ENCODE data around the gene COL25A1.
"Not testable (repeated sequence)": the region's sequence is repeated elsewhere in the genome, so short reads cannot be mapped to it uniquely, and the experiment has no call there.

Gene COL25A1

DNA sequence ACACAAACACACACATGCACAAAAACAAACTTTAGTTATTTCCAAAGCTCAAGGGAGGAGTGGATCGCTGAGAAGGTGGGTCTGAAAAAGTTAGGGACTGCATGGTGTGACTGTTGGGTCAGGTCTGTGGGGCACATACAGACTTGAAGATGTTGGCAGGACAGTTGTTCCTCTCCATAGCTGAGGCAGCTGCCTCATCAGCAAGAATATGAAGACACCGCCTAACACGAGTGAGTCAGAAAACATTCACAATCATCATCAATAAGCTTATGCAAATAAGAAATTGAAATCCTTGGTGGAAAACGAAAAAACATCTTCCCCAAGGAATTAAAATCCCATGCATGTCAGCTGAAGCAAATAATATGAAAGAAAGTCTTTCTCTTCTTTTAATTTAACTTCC lies 148.0 kb downstream of the COL25A1 start:
- Mint-ChIP-seq H3K27me3 (peaks cover 2% of the 10 kb centered on the region), H3K36me3 (no peaks in the 10 kb centered on the region), H3K27ac (no peak overlapping the region), H3K4me1 (no peaks in the 10 kb centered on the region), H3K4me3 (no peak overlapping the region), H3K9me3 (no peaks in the 10 kb centered on the region)

DNA sequence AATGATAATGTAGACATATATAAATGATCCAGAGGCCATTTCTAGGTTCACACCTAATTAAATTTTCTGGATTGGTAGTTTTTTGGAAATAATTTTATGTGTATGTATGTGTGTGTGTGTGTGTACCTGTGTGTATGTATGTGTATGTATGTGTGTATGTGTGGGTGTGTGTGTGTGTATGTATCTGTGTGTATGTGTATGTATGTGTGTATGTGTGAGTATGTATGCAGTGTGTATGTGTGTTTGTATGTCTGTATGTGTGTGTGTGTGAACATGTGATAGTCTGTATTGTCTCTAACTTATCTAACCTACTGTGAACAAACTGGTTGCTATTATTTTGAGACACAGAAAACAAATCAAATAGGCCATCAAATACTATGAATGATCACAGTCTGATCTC lies 152.6 kb downstream of the COL25A1 start:
- Mint-ChIP-seq H3K4me1 (no peaks in the 10 kb centered on the region), H3K36me3 (no peaks in the 10 kb centered on the region)

DNA sequence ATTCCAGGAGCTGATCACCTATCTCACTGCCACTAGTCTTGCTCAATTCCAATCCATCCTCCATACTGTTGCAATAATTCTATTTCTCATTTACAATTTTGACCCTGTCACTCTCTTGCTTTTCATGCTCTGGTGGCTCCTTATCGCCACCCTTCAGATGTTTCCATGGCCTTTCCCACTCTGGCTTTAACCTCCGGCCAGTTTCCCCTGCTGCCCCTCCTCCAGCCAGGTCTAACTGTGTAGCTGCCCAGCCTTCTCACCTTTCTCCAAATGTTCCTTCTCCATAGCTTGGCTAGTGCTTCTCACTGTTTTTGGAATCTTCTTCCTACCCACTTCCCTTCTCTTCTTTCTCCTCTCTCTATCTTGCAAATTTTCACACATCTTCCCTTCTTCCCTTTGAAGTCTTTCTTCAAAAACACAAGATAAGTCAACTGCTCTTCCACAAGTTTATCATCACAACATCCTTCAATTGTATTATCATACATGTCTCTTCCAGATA lies 153.8 kb downstream of the COL25A1 start:
- Mint-ChIP-seq H3K4me1 (no peaks in the 10 kb centered on the region), H3K36me3 (no peaks in the 10 kb centered on the region), H3K27ac (no peak overlapping the region), H3K4me3 (no peak overlapping the region), H3K27me3 (peaks cover 2% of the 10 kb centered on the region), H3K9me3 (no peaks in the 10 kb centered on the region)

More for the DNA sequence above, 152.6 kb downstream of the COL25A1 start:
- Mint-ChIP-seq H3K9me3 (no peaks in the 10 kb centered on the region), H3K4me3 (no peak overlapping the region), H3K27me3 (peaks cover 2% of the 10 kb centered on the region), H3K27ac (no peak overlapping the region)

DNA sequence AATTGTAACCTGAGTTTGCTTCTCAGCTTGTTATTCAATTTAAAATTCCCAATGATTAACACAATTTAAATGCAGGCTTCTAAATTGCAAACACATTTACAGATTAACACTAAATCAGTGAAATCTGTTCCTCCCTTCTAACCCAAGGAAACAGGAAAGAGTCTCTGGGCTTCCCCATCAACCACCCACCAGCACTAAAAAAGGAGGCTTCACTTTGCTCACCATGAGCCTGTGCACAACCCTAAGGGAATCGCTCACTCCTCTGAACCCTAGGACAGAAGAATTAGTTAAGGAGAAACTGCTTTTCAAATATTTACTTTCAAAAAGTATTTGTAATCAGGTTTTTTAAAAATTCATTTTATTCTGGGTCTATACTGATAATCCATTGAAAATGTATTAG lies 155.3 kb downstream of the COL25A1 start:
- H3K4me3 Mint-ChIP-seq: no peak overlapping the region
- peaks cover 1% of the 10 kb centered on the region for H3K27me3 Mint-ChIP-seq

DNA sequence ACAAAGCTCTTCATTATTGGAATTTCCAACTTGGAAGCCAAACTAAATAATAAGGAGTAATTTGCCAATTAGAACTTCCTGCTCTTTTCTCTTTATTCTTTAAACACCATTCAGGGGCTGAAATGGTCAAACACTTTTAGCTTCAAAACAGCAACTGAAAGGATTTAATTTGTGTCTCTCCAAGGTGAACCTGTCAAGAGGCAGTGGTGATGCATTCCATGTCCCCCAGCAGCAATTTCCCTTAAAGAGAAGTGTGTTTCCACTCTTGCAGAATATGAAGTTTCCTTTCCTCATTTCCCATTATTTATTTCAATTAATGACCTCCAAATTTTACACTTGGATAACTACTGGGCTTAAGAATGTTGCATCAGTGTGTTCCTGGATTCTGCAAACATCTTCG lies 156.0 kb downstream of the COL25A1 start:
- Mint-ChIP-seq H3K27me3 (peaks cover 1% of the 10 kb centered on the region), H3K36me3 (no peaks in the 10 kb centered on the region), H3K9me3 (no peaks in the 10 kb centered on the region), H3K4me1 (no peaks in the 10 kb centered on the region), H3K4me3 (no peak overlapping the region), H3K27ac (no peak overlapping the region)

More for the DNA sequence above, 155.3 kb downstream of the COL25A1 start:
- Mint-ChIP-seq H3K36me3 (no peaks in the 10 kb centered on the region), H3K27ac (no peak overlapping the region), H3K9me3 (no peaks in the 10 kb centered on the region), H3K4me1 (no peaks in the 10 kb centered on the region)

DNA sequence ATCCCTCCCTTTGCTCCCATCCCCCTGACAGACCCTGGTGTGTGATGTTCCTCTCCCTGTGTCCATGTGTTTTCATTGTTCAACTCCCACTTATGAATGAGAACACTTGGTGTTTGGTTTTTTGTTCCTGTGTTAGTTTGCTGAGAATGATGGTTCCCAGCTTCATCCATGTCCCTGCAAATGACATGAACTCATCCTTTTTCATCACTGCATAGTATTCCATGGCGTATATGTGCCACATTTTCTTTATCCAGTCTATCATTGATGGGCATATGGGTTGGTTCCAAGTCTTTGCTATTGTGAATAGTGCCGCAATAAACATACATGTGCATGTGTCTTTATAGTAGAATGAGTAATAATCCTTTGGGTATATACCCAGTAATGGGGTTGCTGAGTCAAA lies 164.3 kb downstream of the COL25A1 start:
- not testable (repeated sequence) for H3K36me3 Mint-ChIP-seq, H3K27ac Mint-ChIP-seq, H3K4me1 Mint-ChIP-seq, H3K4me3 Mint-ChIP-seq, H3K27me3 Mint-ChIP-seq, H3K9me3 Mint-ChIP-seq

DNA sequence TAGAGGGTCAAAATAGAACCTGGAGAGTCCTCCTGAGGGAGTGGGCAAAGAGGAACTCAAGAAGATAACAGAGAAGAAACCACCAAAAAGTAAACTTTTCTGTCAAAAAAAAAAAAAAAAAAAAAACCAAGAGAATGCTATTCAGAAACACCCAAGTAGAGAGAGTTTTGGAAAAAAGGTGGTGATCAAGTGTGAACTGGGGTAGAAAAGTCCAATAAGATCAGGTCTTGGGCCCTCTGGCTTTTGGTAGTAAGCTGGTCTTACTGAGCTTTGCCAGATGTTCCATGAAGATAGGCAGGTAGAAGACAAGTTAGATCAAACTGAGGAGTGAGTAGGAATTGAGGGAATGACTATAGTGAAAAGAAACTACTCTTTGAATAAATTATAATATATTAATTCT lies 167.5 kb downstream of the COL25A1 start:
- Mint-ChIP-seq H3K4me1 (no peaks in the 10 kb centered on the region), H3K9me3 (no peaks in the 10 kb centered on the region), H3K36me3 (no peaks in the 10 kb centered on the region), H3K27ac (no peak overlapping the region), H3K27me3 (no peaks in the 10 kb centered on the region), H3K4me3 (no peak overlapping the region)

DNA sequence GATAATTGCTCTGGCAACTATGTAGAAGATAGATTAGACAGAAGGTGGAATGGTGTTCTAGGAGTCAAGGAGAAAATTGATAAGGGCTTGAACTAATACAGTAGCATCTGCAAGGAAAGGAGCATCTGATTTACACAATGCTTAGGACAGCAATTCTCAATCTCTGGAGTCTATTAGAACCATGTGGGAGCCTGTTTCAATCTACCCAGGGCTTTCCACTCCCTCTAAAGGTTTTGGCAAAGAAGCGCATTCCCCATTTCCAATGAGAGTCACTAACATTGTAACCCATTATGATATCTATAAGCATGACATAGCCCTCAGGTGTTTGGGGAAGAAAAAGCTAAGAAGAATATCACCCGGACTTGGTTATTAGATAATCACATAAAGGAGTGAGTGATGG lies 168.2 kb downstream of the COL25A1 start:
- no peak overlapping the region for H3K4me3 Mint-ChIP-seq
- H3K36me3 Mint-ChIP-seq: no peaks in the 10 kb centered on the region
- no peaks in the 10 kb centered on the region for H3K9me3 Mint-ChIP-seq
- H3K27ac Mint-ChIP-seq: no peak overlapping the region
- H3K4me1 Mint-ChIP-seq: no peaks in the 10 kb centered on the region
- H3K27me3 Mint-ChIP-seq: no peaks in the 10 kb centered on the region

DNA sequence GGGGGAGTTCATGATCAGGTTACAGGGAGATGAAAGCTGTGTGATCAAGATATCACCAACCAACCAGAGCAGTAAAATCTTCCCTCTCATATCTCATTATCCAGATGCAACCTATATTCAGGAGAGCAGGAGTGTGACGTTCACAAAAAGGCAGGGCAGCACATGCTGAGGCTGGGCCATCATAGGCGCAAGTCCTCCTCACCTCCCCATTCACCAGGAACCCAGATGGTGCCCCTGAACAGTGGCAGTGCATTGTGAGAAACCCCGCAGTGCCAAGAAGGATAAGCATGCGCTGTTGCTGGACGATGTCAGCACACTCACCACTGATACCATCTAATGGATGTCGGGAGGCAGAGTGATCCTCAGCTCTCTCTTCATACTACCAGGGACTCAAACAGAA lies 170.9 kb downstream of the COL25A1 start:
- H3K36me3 Mint-ChIP-seq: no peaks in the 10 kb centered on the region
- no peaks in the 10 kb centered on the region for H3K9me3 Mint-ChIP-seq
- peaks cover 1% of the 10 kb centered on the region for H3K27me3 Mint-ChIP-seq
- no peak overlapping the region for H3K27ac Mint-ChIP-seq
- H3K4me1 Mint-ChIP-seq: no peaks in the 10 kb centered on the region
- no peak overlapping the region for H3K4me3 Mint-ChIP-seq

DNA sequence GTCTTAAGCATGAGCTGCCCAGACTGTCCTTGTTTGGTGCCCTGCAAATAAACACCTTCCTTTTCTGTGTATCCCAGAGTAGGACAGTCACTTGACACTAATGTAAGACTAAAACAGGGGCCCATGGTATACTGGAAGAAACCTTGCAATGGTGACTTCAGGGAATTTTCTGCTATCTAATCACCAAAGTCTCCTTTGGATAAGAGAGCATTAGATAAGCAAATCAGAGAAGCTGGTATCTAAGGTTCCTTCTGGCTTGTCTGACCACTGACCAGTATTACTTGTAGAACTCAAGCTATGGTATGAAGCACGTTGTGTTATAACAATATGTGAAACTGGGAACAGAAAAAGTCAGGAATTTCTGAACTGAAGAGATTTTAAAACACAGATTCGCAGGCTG lies 173.9 kb downstream of the COL25A1 start:
- H3K4me1 Mint-ChIP-seq: peaks cover 4% of the 10 kb centered on the region

DNA sequence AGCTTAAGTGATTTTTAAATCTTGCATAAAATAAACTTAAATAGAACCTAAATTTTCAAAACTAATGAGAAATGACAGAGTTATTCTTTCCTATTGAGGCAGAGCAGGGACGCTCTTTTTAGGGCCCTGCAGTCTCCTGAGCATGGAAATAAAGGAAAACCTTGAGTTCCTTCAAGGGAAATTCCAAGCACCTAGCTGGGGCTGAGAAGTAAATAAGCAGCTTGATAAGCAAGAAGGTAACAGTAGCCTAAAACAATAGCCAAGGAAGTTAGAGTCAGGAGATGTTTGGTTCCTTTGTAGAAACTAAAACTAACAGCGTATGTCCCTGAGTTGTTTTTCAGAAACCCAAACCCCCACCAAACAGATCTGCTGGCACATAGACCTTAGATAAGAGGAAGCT lies 174.6 kb downstream of the COL25A1 start:
- Mint-ChIP-seq H3K9me3 (no peaks in the 10 kb centered on the region), H3K4me3 (no peak overlapping the region), H3K4me1 (peaks cover 4% of the 10 kb centered on the region), H3K36me3 (no peaks in the 10 kb centered on the region), H3K27ac (no peak overlapping the region), H3K27me3 (peaks cover 1% of the 10 kb centered on the region)

More for the DNA sequence above, 173.9 kb downstream of the COL25A1 start:
- Mint-ChIP-seq H3K36me3 (no peaks in the 10 kb centered on the region), H3K27ac (no peak overlapping the region), H3K27me3 (peaks cover 1% of the 10 kb centered on the region), H3K9me3 (no peaks in the 10 kb centered on the region), H3K4me3 (no peak overlapping the region)

DNA sequence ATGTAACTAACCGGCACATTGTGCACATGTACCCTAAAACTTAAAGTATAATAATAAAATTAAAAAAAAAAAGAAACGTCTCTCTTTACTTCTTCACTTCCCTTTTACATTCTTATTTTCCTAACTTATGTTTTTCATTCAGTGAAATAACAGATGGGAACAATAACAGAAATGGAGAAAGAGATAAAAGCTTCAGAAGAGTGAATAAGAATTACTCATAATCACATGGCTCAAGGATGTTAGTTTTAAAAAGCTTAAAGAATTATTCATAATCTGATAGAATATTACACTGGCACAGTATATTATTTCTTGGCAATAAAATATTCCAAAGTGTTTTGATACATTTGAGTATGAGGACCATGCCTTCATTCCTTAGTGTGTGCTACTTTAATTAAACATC lies 175.6 kb downstream of the COL25A1 start:
- Mint-ChIP-seq H3K36me3 (no peaks in the 10 kb centered on the region), H3K4me1 (peaks cover 4% of the 10 kb centered on the region), H3K9me3 (no peaks in the 10 kb centered on the region)

DNA sequence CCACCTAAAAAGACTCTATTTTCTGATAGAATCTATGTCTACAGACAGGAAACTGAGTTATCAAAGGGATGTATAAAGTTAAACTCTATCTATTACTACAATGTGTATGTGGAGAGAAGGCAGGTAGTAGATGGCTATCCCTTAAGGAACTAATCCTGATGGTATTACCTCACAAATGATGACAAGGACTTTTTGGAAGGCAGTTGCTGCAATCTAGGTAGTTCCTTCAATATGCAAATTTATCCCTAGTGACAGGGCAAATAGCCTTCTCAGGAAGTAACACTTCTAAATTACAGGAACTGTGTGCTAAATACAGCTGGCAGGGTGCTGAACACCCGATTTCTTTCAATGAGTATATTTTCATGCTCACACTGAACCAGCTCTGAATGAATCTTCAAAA lies 177.4 kb downstream of the COL25A1 start:
- Mint-ChIP-seq H3K4me3 (no peak overlapping the region), H3K4me1 (peaks cover 4% of the 10 kb centered on the region), H3K27me3 (peaks cover 4% of the 10 kb centered on the region), H3K9me3 (peaks cover under 1% of the 10 kb centered on the region), H3K36me3 (no peaks in the 10 kb centered on the region), H3K27ac (no peak overlapping the region)

More for the DNA sequence above, 175.6 kb downstream of the COL25A1 start:
- Mint-ChIP-seq H3K27me3 (peaks cover 2% of the 10 kb centered on the region), H3K4me3 (no peak overlapping the region), H3K27ac (no peak overlapping the region)

DNA sequence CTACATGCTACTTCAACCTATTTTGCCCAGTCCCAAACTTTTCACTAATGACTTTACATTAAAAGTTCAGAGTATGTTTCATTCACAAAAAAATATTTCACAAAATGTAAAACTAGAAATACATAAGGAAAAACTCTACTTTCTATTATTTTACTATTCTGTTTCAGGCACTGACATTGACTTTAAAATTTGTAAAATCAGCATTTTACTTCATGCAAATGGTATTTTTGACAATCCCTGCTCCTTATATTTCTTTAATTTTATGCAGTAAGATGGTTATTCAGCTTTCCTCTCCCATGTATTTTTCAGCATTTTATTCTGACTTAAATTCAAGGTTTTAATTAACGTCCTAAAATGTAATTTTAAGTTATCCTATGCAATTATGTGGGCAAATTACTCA lies 178.5 kb downstream of the COL25A1 start:
- peaks cover 6% of the 10 kb centered on the region for H3K9me3 Mint-ChIP-seq
- no peak overlapping the region for H3K27ac Mint-ChIP-seq
- H3K27me3 Mint-ChIP-seq: peaks cover 9% of the 10 kb centered on the region
- no peak overlapping the region for H3K4me3 Mint-ChIP-seq
- H3K4me1 Mint-ChIP-seq: peaks cover 4% of the 10 kb centered on the region
- no peaks in the 10 kb centered on the region for H3K36me3 Mint-ChIP-seq

DNA sequence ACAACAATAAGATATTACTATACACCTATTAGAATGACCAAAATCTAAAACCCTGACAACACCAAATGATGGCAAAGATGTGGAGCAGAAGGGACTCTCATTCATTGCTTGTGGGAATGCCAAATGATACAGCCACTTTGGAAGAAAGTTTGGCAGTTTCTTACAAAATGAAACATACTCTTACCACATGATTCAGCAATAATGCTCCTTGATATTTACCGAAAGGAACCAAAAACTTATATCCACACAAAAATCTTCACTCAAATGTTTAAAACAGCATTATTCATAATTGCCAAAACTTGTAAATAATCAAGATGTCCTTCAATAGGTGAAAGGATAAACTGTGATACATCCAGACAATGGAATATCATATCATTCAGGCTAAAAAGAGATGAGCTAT lies 180.9 kb downstream of the COL25A1 start:
- Mint-ChIP-seq H3K27me3 (peaks cover 12% of the 10 kb centered on the region), H3K27ac (no peak overlapping the region), H3K36me3 (no peaks in the 10 kb centered on the region), H3K4me3 (no peak overlapping the region), H3K4me1 (peaks cover 4% of the 10 kb centered on the region), H3K9me3 (peaks cover 6% of the 10 kb centered on the region)

DNA sequence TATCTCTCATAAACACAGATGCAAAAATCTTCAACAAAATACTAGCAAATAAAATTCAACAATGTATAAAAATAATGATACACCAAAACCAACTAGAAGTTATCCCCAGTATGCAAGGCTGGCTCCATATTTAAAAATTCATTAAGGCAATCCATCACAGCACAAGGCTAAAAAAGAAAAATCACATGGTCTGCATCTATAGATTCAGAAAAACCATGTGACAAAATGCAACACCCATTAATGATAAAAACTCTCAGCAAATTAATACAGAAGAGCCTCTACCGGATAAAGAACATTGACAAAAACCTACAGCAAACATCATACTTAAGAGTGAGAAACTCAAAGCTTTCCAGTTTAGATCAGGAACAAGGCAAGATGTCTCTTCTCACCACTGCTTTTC lies 182.6 kb downstream of the COL25A1 start:
- Mint-ChIP-seq H3K4me3 (no peak overlapping the region), H3K27me3 (peaks cover 15% of the 10 kb centered on the region), H3K9me3 (peaks cover 6% of the 10 kb centered on the region), H3K4me1 (peaks cover 2% of the 10 kb centered on the region), H3K27ac (no peak overlapping the region), H3K36me3 (no peaks in the 10 kb centered on the region)

DNA sequence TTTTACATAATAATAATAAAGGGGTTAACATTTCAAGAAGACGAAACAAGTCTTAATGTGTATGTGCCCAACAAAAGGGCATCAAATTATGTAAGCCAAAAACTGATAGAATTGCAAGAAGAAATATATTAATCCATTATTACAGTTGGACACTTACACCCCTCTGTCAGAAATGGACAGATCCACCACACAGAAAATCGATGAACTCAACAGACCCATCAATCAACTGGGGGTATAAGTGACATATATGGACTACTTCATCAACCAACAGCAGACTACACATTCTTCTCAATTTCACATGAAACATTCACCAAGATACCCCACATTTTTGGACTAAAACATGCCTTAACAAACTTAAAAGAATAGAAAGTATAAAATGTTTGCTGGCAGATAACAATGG lies 183.8 kb downstream of the COL25A1 start:
- Mint-ChIP-seq H3K4me3 (no peak overlapping the region), H3K36me3 (no peaks in the 10 kb centered on the region), H3K9me3 (peaks cover 6% of the 10 kb centered on the region), H3K27ac (no peak overlapping the region), H3K27me3 (peaks cover 19% of the 10 kb centered on the region), H3K4me1 (no peaks in the 10 kb centered on the region)

Measured in activated naive CD4-positive, alpha-beta T cell treated with anti-CD3 and anti-CD28 coated beads, Interleukin-2, amount 50 U/mL, for 24 hours (primary cell).